HUDEP-2 (cell line): ENCODE data around the gene SPATA33.

Experiments
- DNase-seq, 76 experiments: peaks; one replicate each; lab custom pipeline; 2025; ENCODE audit not compliant: unreplicated experiment in 76 of 76; lab: John Stamatoyannopoulos, UW

SPATA33 gene

DNA sequence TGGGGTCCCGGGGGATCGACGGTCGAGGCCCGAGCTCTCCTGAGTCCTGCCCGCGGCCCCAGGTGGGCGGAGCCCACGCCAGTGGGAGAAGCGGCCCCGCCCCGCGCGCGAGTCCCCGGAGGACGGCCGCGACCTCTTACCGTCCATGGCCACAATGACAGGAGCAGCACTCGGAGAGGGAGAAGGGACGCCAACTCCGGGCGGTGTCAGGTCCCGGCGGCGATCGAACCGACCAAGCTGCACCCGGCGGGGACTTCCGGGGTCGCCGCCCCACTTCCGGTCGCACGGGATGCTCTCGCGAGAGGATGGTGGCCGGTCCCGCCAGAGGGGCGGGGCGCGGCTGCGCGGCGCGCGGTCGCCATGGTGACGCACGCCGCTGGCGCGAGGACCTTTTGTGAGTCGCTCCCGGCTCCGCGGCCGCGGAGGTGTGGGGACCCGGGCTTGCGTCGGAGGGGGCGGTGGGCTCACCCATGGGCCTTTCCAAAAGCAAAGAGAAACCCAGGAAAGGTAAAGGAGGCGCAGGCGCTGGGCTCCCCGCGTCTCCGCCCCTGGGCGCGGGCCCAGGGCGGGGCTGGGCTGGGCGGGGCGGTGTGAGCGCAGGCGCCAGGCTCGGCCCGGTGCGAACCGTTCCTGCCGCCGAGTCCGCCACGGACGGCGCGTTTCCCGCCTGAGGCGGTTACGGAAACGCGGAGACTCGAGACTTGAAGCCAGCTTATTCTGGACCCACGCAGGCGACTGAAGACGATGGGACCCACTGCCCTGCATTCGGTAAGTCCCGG lies at the start of gene SPATA33, which contains the start of gene CHMP1A:
SPATA33 (plus strand) TSS at position 395 of the 779 bp plus-strand sequence; CDS start at position 471, 76 bp downstream.
CHMP1A (minus strand) TSS at position 267 of the 779 bp plus-strand sequence; CDS start at position 147, 120 bp downstream.
- peak in 75 of 76 experiments; percentile 17 to 91 (median 79) for DNase-seq

DNA sequence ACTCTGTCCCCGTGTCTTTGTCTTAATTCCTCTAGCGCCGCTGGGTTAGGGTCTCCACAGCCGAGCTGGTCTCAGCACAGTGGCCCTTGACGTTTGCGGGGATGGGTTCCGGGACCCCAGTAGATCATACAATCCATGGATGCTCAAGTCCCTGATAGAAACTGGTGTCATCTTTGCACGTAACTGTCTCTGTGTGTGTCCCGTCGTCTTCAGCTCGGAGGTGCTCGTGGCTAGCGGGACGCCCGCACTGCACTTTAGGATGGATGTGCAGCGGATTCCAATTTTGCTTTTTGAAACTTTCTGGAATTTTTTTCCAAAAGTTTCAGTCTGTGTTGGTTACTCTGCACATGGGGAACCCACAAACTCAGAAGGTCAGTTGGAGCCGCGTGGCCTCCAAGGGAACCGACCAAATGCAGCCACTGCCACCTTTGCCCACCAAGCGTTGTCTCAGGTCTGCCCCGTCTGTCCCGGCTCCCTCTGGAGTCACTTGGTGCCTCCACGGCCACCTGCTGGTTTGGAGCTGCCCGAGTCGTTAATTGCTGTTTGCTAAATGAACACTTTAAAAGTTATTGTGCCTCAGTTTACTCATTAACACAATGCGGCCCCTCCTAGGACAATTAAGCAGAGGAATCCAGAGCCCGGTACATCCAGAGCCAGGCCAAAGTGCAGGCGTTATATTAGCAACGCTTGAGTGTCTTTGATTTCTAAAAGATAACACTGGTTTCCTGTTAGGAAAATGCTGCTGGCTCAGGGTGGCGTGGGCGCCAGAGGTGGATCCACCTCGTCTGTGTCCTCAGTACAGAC lies 49.5 kb upstream of the SPATA33 start:
- no peak for DNase-seq

DNA sequence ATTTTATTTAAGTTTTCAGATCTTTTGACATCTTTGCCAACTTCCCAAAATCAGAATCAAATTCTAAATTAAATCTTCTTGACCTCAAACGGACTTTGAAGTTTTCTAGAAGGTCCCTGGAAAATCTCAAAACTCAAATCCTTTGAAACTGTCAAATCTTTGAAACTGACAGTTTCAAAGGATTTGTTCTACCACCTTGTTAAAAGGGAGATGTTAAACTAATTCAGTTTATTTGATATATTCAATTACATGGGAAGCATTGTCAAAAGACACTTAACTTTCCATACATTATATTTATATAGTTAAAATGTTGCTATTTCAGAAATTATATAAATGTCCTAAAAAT lies 47.6 kb upstream of the SPATA33 start:
- DNase-seq = no peak

DNA sequence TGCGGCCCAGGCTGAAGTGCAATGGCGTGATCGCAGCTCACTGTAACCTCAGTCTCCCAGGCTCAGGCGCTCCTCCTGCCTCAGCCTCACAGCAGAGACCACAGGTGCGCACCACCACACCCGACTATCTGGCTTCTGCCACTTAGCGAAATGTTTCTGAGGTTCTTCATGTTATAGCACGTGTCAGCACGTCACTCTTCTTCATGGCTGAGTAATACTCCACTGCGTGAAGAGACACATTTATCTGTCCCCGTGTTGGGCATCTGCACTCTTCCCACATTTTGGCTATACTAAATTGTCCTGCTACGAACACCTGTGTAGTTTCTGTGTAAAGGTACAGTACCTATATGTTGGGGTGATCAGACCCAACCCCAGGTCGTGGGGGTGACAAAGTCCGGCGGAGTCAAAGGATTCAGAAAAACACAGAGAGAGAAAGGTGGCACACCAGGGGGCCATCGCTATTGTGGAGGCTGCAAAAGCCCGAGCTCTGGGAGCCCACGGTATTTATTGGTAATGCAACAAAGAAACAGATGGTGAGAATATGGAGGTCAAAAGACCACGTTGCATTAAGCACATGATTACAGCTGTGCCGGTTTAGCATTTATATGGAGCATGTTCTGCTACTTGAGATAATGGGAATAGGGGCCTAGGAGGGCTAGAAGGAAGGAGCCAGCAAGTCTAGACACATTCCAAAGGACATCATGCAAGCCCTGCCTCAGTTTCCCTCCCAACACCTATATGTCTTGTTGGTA lies 45.0 kb upstream of the SPATA33 start:
- no peak for DNase-seq

DNA sequence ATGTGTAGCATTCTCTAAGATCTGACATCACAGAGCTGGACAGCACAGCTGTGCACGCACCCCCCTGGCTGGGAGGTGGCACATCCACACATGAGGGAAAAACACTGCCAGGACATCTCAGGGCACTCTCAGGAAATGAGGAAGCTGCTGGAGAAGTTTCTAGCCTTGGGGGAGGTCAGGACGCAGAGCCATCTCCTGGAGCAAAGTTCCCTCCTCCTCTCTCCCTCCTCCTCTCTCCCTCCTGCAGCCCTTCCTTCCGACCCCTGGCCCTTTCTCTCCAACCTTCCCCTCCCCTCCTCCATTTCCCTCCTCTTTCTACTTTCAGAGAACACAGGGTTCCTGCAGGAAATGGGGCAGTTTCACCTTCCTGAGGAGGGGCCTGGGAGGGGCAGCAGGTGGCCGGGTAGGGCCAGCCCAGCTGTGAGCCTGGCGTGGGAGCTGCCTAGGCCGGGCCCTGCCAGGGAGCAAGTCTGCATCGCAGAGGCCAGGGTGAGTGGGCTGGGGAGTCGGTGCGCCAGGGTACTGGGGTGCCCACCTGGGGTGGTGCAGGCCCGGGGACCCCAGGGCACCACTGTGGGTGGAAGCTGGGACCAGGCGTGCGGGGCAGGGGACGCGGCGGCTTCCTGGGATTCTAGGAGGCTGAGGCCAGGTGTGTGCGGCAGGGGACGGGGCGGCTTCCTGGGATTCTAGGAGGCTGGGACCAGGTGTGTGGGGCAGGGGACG lies 44.2 kb upstream of the SPATA33 start, which contains the start of gene DPEP1:
DPEP1 (plus strand) TSS at position 412 of the 723 bp plus-strand sequence. CDS start 16,769 bp downstream, outside the sequence.
- DNase-seq = no peak

DNA sequence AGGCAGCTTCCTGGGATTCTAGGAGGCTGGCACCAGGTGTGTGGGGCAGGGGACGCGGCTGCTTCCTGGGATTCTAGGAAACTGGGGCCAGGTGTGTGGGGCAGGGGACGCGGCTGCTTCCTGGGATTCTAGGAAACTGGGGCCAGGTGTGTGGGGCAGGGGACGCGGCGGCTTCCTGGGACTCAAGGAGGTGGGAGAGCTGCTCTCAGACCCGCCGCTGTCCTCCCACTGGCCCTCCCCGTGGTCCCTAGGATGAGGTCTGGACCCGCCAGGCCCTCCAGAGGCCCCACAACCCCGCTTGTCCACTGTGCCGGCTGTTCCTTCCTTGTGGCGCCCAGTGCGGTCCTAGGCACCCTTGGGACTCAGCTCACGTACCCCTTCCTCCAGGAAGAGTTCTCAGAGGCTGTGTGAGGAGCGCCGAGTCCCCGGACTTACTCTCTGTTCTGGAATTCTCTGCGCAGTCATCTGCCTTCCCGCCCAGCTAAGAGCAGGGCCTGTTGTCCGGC lies 43.6 kb upstream of the SPATA33 start:
- DNase-seq = no peak

DNA sequence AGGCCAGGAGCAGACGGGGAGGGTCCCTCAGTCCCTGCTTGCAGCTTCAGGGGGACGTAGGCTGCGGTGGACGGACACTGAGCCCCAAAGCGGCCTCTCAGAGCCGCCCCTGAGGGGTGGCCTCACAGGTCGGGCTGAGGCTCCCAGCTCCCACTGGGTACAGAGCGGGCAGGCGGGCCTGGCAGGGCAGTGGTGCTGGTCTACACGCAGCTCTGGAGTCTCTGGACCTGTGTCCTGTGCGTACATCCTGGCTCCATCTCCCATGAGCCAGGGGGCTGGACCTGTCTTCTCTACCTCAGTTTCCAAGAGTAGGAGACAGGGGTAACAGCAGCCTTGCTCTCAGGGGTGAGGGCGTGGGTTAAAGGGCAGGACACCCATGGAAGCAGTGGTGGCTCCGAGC lies 42.5 kb upstream of the SPATA33 start:
- DNase-seq = no peak

DNA sequence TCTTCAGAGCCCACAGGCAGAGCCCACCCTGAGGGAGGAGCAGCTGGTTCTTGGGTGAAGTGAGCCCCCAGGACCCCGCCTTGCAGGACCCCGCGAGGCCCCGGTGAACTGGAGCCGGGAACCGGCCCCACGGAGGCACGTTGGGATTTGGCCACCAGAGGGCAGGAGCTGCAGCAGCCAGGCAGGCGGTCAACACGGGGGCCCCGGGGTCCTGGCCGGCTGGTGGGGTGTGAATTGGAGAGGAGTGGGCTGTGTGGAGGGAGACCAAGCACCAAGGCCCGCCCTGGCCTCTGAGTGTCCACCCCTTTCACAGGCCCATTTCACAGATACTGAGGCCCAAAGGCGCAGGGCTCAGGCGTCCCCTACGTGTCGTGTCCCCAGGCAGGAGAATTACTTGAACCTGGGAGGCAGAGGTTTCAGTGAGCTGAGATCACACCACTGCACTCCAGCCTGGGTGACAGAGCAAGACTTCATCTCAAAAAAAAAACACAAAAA lies 42.0 kb upstream of the SPATA33 start:
- peak in 19 of 76 experiments; percentile 4 to 32 (median 14) for DNase-seq

DNA sequence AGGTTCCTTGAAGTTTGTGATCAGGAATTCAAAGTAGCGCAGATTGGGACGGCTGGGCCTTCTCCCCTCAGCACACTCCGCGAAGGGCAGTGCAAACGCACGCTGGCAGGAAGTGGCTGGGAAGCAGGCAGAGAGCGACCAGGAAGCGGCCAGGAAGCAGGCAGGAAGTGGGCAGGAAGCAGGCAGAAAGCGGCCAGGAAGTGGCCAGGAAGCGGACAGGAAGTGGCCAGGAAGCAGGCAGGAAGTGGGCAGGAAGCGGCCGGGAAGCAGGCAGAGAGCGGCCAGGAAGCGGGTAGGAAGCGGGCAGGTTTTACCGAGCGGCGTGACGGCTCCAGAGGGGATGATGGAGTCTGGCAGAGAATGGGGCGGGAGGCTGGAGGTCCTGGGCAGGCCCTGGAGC lies 41.0 kb upstream of the SPATA33 start:
- no peak for DNase-seq

DNA sequence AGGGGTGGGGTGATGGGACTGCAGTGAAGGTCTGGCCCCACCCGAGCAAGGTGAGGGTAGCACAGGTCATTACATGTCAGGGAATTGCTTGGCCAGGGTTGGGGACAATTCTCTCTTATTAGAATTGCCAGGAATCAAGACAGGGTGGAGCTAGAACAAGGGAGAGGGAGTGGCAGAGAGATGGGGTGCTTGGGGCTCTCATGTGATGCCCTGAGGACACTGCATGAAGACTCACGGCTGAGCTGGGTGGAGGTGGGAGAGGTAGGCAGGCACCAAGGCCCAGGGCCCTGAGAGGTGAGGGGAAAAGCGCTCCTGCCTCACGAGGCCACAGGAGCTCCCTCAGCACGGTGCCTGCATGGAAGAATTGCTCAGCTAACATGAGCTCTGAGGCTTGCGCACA lies 40.6 kb upstream of the SPATA33 start:
- no peak for DNase-seq

DNA sequence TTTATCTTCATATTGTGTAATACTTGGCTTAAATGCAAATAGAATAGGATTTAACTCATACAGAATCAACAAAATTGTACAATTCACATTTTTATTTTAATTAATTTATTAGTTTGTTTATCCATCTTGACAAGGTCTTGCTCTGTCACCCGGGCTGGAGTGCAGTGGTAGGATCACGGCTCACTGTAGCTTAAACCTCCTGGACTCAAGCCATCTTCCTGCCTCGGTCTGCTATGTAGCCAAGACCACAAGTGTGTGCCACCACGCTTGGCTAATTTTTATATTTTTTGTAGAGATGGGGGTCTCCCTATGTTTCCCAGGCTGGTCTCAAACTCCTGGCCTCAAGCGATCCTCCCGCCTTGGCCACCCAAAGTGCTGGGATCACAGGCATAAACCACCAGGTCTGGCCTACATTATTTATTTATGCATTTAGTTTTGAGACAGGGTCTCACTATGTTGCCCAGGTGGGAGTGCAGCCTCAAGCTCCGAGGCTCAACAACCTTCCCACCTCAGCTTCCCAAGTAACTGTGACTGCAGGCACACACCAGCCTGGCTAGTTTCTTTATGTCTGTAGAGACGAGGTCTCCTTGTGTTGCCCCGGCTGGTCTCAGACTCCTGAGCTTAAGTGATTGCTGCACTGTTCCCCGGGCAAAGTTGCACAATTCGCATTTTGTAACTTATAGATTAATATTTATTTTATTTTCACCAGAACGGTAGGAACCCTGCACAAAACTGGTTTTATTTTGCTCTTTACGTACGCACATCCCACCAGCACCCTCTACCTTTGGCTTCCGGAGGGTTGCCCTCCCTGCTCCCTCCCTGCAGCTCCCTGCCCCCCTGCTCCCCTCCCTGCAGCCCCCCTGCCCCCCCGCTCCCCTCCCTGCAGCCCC lies 39.3 kb upstream of the SPATA33 start:
- no peak for DNase-seq

DNA sequence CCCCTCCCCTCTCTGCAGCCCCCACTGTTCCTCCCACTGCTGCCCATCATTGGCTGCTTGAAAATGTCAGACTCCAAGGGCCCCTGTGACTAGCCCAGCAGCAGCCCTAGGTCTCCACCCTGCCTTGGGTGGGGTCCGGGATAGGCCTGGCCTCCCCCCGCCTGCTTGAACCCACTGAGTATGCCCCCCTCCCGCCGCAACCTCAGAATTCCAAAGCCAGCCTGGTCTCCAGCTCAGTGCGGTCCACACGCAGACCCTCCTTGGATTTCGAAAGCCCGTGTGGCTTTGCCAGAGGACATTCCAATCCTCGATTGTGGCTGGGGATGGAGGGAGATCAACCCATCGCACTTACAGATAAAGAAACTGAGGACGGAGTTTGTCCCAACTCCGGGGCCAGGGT lies 37.8 kb upstream of the SPATA33 start:
- no peak for DNase-seq

DNA sequence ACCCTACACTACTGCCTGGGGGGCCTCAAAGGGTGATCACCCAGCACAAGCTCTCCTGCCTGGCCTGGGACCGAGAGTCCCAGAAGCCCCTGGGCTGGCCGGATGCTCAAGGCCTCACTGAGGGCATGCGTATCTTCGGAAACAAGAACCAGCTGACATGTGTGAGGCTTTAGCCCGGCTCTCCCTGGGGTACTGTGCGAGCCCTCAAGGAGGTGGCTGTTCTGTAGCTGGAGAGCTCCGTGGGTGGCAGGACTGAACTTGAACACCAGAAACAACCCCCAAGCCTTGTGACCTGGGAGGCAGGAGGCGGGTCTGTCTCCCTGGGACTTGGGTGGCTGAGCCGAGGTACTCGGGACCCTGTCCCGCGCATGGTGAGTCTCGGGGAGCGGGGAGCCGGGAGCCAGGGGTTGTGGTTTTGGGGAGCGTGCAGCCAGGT lies 37.2 kb upstream of the SPATA33 start:
- DNase-seq = no peak

DNA sequence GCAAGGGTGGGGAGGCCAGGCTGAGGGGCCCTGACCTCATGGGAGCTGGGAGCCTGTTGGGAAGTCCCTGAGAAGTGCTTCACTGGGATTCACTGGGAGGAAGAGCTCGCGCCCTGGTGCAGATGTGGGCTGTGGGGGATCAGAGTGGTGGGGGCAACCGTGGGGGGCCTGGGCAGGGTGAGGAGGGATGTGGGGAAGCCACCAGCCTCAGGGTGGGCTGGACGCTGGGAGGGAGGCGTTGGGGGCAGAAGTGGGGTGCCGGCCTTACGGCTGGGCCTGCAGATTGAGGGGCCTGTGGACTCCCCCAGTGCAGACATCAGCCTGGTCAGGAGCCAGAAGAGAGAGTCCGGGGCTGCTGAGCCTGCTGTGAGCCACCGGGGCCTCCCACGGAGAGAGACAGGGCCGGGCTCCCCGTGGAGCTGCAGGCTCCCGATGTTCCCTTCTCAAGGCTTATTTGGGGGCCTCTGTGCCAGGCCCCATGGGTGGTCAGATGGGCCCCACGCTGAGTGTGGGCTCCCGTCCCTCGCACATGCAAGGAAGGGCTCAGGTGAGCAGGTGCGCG lies 36.4 kb upstream of the SPATA33 start:
- no peak for DNase-seq

DNA sequence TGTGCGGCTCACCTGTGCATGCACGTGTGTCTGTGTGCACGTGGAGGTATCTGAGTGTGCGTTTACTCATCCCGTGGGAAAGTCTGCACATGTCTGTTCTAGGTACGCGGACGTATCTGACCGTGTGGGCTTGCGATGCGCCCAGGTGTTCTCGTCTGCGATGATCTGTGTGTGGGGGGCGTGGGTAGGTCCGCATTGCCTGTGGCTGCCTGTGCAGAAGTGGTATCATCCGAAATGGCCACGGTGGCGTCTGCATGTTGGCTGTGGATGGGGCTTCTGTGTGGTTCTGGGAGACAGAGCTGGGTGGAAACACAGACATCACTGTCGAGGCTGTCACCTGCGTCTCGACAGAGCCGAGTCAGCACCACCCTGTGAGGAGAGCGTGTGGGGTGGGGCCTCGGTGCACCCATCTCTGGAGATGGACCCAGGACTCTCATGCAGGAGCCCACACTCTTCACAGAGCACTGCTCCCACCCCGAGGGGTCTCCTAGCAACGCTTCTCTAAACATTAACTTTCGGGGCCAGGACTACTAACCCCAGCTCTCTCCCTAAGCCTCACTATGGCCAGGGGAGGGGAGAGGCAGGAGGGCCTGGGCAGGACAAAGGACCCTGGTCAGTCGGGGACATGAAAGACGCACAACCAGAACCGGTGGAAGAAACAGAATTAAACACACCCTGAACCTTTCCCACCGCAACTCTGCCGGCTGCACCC lies 35.8 kb upstream of the SPATA33 start:
- DNase-seq = no peak

DNA sequence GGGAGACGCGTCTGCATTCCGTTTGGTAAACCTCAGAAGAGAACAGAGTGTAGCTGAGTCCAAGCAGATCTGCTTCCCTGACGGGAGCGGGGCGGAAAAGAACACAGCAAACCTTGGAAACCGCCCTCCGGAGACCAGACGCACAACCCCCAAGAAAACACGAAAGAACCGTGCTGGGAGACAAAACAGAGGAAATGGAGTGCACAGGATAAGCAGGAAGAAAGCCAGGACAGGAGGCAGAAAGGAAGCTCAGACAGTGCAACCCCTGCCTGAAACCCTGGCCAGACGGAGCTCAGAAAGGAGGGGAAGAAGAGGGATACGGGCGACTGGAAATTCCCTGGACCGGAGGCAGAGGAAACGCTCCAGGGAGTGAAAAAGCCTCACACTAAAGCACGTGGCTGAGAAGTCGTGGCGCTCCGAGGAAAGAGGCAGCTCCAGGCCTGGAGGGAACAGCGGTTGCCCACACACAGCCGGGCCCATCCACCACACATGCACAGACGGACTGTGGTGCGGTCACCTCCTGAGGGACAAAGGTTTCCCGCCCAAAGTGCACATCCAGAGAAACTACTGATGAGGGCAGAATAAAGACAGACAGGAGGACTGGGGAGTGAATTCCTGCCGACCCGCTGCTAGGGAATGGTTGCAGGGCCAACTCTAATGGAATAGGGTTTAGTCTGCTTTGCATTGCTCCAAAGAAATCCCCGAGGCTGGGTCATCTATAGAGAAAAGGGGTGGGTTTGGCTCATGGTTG lies 34.0 kb upstream of the SPATA33 start:
- no peak for DNase-seq
